Measurements from ENCODE around the gene ZNF76.

GRCh38 chr6:35236223-35236622, 23.3 kb upstream of the ZNF76 start:
- TF ChIP-seq POLR2AphosphoS5 (IDR thresholded peaks at IDR 0.05; ENCODE audit: low read depth, low read length) = no peak
- no peak for TF ChIP-seq SIN3A (IDR thresholded peaks at IDR 0.05; ENCODE audit: borderline replicate concordance, insufficient read depth, low read length)
- TF ChIP-seq REST (IDR thresholded peaks at IDR 0.05; ENCODE audit: insufficient read depth in 1 of 2, low read depth in 2 of 2, low read length in 2 of 2) = no peak

All from PFSK-1 (cell line).